ENCODE results near the gene FAM174C.
"Not testable (repeated sequence)": the region's sequence is repeated elsewhere in the genome, so short reads cannot be mapped to it uniquely, and the experiment has no call there.

Gene FAM174C

DNA sequence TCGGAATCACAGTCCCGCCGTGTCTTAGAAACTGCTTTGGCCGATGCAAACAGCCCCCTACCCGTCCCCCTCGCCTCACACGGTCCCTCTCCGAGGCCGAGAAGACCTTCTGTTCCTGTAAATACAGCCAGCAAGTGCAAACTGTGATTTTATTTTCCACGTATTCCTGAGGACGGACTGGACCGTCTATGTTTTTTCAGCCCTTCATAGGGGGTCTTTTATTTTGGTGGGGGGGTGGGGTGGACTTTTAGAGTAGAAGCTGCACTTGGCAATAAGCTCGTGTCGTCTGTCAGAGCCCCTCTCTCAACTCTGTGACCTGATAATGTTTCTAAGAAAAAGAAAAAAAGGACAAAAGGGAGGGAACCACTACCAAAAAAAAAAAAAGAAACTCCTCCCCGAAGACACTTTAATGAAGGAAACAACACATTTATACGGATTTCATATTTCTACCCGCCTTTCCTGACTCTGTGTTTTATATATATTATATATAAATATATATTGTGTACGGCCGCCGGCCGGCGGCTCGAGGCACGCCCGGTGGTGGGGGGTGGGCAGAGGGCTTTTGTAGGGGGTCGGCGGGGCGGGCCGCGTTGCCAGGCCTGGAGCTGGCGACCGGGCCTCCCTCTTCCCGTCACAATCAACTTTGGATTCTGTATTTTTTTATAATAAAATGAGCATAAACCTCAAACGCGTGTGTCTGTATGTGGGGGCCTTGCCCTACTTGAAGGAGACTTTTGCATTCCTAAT is 25.6 kb downstream of the FAM174C start:
- DNase-seq (ENCODE audit: low spot score), result no peak

DNA sequence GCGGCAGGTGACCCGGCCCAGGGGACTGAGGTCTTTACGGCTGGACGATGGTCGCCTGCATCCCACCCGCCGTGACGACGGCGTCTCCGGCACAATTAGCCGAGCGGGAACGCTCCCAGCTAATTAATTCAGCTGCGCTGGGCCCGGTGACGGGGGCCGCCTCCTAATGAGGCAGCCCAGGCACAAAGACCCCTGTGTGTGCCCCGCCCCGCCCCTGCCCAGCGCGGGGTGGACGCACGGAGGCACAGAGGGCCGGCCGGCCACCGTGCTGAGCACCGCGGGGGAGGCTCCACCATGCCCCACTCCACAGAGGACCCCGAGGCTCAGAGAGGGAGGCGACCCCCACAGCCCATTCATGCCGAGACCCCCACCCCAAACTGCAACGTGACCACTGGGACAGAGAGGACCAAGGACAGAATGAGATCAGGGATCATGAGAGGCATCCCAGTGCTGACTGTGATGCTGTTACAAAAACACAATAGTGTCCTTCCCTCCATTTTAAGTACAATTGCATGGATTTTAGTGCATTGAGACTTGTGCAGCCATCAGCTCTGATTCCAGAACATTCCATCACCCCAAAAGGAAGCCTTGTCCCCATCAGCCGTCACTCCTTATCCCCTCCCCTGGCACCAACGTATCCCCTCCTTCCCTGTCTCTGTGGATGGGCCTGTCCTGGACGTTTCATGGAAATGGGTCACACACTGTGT is 27.4 kb downstream of the FAM174C start:
- no peak for DNase-seq (ENCODE audit: low spot score)

DNA sequence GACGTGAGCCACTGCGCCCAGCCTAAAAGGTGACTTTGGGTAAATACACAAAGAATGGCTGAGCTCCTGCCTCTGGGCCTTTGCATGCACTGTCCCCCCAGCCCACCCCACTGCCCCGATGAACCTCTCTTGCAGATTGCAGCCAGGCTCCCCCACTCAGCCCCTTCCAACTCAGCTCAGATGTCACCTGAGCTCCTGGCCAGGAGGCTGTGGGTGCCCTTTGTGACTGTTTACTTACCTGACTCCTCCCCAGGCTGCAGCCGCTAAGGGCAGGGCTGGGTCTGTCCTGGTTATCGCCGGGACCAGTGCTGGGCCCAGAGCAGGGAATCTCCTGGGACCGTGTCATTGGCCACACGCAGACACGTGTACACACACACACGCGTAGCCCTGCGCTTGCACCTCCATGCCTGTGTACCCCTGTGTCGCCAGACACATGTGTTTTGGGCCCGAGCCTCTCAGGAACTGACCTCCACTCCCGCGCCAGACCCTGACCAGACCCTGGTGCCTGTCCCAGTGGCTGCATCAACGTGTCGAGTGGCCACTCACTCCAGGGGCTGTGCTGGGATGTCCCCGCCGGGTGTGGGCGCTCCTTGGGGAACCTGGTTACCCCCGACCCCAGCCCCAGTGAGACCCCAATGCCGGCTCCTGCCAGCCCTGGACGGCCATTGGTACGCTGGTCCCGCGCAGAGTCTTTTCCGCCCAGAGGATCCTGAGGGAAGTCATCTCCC is 29.0 kb downstream of the FAM174C start:
- no peak for DNase-seq (ENCODE audit: low spot score)

DNA sequence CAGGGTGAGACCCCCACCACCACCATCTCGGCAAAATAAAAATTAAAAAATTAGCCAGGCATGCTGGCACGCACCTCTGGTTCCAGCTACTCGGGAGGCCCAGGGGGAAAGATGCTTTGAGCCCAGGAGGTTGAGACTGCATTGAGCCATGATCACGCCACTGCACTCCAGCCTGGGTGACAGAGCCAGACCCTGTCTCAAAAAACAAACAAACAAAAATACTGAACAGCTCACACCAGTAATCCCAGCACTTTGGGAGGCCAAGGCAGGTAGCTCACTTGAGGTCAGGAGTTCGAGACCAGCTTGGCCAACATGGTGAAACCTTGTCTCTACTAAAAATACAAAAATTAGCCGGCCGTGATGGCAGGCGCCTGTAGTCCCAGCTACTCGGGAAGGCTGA is 30.0 kb downstream of the FAM174C start:
- not testable (repeated sequence) for DNase-seq (ENCODE audit: low spot score)

DNA sequence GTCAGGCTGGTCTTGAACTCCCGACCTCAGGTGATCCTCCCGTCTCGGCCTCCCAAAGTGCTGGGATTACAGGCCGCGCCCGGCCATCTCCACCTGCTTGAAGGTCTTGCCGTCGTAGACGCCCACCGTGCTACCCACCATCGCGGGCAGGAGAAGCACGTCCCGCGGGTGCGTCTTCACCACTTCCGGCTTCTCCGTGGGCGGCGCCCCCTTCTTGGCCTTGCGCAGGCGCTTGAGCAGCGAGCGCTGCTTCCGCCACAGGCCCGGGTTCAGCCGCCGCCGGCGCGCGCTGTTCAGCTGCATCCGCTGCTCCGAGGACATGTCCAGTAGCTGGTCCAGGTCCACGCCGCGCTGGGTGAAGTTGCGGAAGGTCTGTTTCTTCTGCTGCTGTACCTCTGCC is 32.0 kb downstream of the FAM174C start:
- no peak for DNase-seq (ENCODE audit: low spot score)

DNA sequence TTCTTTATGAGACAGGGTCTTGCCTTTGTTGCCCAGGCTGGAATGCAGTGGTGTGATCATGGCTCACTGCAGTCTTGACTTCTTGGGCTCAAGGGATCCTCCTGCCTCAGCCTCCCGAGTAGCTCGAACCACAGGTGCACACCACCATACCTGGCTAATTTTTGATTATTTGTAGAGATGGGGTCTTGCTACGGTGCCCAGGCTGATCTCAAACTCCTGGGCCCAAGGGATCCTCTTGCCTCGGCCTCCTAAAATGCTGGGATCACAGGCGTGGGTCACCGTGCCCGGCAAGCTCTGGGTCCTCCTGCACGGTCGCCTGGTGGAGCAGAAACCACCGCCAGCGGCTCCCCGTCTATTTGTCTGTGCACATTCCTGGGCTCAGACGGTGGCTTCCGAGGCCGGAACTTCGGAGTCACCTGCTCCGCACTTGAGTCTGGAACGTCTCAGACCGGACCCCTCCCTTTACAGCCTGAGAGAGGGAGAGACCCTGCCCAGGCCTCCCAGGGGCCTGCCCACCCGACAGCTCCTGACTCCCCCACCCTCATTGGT is 32.5 kb downstream of the FAM174C start:
- no peak for DNase-seq (ENCODE audit: low spot score)

DNA sequence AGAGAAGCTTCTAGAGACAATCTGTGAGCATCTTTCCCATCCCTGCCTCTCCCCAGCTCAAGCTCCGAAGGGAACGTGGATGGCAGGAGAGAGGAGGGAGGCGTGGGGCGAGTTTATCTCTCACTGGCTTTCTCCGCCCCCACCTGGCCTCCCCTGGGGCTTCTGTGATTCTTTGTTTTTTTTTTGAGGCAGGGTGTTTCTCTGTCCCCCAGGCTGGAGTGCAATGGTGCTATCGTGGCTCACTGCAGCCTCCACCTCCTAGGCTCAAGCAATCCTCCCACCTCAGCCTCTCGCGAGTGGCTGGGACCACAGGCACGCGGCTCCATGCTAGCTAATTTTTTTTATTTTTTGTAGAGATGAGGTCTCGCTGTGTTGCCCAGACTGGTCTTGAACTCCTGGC is 33.4 kb downstream of the FAM174C start:
- DNase-seq (ENCODE audit: low spot score), result no peak

DNA sequence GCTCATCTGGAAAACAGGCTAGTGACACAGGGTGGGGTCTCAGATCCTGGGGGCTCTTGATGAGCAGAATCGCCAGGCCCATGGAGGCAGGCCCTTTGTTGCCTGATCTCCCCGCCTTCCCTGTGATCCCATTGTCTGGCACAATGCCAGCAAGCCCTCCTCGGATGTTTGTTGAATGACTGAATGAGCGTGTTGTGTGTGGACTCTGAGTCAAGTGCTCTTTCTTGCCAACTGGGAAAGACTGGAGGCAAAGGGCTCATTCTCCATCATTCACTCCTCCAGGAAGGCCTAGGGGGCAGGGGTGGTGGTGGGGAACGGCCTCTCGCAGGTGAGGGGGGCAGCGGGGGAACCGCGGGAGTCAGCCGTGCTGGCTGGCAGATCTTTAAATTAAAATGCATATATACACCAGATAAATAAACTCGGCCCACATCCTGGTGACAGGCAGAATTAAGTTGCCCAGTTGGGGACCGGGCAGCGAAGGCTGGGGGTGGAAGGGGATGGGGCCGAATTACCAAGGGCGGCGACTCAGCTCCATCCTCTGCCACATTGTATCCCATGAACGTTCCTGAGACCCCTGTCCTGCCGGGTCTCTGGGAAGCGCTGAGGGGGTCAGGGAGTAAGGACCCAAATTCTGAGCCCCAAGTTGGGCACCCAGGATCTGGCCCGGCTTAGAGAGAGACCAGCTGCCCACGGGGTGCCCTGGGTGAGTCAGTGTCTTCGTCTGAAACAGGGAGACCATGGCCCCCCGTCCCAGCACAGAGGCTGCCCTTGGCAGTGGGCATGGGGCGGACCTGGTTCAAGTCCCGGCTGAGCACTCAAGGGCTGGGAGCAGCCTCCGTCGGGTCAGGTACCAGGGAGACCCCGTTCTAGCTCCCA is 34.9 kb downstream of the FAM174C start:
- no peak for DNase-seq (ENCODE audit: low spot score)

DNA sequence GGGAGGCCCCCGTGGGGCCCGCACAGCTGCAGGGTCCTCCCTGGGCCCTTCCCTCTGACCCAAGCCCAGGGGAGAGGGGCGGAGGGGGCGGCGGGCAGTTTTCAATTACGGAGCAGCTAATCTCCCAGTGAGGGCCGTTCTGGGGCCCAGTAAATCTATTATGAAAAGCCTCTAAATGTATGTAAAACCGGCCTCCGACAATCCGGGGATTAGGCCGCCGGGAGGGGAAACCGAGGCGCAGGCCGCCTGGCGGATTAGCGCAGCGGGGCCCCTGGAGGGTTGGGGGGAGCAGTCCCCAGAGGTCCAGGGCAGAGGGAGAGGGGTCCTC is 35.5 kb downstream of the FAM174C start:
- DNase-seq (ENCODE audit: low spot score), result no peak

DNA sequence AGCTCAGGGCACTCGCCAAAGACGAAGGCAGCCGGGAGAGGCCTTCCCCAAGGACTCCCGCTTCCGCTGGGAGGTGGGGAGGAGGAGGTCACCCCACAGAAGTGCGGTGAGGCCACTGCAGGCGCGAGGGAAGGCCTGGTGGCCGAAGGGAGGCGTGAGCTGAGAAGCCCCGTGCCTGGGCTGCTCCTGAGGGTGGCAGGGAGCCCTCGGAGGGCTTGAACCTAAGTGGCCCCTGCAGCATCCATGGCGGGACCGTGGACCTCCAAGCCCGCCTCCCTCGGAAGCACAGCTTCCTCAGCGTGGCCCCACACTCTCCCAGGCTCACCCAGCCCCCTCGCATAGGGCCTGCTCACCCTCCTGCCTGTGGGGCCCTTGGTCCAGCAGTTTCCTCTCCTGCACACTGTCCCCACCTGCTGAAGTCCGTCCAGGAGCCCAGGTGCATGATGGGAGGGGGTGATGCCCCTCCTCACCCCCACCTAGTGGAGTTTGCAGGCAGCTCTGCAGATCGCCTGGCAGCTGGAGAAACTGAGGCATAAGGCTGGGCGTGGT is 36.3 kb downstream of the FAM174C start:
- DNase-seq (ENCODE audit: low spot score), result no peak

DNA sequence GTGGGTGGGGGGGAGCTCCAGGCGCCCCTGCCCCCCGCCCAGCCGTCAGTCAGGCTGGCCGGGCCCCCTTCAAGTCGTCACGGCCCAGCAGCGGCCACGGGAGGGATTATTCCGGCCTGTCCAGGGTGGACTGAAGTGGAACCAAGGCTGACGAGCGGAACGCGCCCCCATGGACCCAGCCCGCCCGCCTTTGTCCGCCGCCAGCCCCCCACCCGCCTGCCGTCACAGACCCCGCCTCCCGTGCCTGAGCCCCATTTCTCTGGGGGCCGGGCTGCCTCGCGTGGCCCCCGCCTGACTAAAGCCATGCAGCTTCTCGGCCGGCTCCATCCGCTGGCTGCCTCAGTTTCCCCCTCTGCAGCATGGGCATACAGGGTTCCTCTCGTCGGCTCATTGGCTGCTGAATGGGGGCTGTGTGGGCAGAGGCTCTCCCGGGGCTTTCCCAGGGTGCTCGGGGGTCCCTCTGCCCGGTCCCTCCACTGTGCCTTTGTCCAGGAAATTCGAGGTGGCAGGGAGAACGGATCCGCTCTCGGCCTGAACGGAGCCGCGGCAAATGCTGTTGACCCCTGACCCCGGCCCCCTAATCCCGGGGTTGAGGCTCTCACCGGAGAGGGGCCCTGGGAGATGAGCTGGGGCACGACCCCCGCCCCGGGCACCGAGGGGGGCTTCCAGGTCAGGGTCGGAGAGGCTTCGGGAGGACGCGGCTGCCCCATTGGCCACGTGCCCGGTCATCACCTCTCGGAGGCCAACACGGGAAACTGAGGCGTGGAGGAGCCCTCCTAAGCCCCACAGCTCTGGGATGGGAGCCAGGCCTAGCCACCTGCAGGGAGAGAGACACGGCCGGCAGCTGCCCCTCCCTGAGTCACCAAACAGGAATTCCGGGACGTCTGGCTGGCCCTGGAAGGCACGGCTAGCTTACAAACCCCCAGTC is 37.7 kb downstream of the FAM174C start:
- peak; percentile 77 for DNase-seq (ENCODE audit: low spot score)

DNA sequence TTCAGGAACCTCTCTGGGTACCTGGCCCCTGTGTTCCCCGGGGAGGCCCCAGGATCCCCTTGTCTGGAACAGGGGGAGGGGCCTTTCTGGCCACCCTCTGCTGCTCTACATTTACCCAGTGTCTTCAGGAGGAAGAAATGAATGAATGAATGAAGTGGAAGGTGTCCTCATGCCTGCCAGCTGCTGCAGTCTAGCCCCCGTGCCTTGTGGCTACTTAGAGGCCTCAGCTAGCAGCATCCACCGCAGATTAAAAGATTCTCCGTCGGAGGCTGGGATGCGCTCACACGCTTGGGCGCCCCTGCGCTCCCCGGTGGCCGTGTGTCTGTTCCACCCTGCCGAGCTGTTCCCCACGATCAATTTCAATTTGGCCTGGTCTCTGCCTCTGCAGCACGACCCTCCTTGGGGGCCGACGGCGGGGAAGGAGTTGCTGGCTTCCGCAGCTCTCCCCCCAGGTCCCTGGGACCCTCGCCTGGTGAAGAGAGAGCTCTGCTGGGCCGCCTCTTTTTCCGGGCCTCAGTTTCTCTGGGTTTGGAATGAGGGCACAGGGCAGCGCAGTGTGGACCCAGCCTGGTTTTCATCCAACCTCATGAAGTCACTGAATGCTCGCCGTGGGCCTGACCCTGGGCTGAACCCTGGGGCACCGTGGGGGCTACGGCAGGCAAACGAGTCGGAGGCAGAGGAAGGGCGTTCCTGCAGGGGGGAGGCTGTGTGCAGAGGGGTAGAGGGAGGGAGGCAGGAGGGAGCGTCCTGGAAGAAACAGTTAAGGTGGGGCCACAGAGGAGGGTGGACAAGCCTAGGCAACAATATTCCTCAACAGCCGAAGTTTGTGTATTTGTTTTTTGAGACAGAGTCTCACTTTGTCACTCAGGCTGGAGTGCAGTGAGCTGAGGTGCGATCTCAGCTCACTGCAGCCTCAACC is 38.6 kb downstream of the FAM174C start:
- no peak for DNase-seq (ENCODE audit: low spot score)

DNA sequence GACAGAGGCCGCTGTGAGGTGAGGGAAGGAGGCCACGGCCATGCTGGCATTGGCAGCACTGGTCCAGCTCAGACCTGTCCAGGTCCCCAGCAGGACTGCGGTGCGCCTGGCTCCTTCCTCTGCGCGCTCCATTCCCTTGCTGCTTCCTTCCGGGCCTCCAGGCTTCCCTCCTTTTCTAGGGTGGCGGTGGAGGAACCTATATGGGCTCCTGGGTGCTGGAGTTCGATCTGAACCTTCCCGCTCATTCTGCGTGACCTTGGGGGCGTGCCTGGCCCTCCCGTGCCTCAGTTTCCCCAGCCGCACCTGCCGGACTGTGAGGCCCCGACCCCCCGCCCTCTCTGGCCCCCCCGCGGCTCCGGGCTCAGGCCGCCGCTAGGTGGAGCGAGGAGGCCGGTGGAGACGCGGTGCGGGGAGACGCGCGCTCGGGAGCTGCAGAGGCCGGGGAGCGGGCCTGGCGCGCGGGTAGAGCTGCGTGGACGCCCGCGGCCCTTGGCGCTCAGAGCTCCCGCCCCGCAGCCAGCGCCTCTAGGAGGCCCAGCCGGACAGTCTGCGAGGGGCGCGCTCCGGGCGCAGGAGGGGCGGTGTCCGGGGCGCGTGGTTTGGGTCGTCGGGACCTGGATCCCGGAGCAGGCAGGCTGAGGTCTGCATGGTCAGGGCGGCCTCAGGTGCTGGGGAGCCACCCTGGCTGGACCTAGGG is 40.3 kb downstream of the FAM174C start:
- DNase-seq (ENCODE audit: low spot score), result peak; percentile 92

DNA sequence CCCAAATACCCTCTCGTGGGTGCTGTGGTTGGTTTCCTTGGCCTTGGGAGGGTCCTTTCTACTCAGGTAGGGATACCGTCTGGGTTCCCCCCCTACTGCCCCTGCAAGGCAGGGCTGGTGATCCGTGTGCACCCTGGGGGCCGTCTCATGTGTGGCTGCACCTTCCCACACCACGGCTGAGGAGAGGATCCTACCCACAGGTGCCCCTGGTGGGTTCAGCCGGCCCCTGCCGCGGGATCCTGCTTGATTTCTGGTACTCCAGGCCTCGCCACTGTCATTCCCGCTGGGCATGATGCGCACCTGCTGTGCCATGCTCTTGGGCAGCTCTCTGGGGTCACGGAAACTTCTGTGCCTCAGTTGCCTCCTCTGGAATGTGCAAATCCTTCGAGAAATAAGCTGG is 41.1 kb downstream of the FAM174C start:
- no peak for DNase-seq (ENCODE audit: low spot score)

DNA sequence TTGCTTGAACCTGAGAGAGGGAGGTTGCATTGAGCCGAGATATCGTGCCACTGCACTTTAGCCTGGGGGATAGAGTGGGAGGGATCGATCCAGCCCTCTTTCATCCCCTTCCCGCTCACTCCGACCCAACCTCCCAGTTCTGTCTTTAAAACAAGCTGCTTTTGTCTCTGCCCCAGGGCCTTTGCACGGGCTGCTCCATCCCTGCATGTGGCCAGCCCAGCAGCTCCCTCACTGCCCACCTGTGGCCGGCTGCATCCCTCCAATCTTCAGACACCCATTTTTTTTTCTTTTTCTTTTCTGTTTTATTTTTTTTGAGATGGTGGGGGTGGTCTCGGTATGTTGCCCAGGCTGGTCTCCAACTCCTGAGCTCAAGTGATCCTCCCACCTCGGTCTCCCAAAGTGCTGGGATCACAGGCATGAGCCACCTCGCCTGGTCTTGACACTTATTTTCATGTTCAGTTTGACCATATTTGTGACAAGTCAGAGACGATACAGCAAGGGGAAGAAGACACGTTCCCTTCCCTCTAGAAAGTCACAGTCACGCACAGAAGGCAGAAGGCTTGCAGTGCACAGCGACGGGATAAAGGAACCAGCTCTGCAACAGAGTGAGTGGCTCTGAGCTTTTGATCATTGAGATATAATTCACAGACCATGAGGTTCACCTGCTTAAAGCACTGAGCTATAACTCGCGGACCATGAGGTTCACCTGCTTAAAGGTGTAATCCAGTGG is 42.1 kb downstream of the FAM174C start:
- no peak for DNase-seq (ENCODE audit: low spot score)

DNA sequence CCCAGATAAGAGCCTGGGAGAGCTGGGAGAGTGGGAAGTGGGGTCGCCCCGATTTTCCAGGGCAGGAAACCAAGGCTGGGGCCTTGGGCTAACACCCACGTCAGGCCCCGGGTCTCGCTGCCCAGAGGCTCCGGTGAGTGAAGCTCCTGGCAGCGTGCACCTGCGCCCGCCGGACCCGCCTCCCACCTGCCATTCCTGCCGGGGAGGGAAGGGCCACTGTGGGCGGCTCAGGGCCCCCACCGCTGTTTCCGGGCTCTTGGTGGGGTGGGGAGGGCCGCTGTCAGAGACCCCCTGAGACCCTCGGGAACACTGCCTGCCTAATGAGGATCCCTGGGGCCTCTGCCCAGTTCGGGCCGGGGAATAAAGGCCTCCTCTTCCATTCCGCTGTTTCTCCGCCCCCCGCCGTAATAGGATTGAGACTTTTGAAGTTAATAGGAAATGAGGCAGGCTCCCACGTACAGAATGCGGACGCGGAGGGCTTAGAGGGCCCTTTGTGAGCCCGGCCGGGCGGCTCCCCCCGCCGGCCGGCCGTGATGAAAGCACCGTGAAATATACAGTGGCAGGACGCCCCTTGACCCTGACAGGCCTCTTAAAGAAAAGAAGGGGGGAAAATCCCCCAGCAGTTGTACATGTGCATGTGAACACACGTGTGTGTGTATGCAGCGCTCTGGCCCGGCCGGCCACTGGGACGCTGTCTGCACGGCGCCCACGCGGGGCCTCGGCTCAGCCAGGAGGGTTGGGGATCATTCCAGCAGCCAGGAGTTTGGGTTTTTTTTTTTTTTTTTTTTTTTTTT is 43.5 kb downstream of the FAM174C start:
- no peak for DNase-seq (ENCODE audit: low spot score)

DNA sequence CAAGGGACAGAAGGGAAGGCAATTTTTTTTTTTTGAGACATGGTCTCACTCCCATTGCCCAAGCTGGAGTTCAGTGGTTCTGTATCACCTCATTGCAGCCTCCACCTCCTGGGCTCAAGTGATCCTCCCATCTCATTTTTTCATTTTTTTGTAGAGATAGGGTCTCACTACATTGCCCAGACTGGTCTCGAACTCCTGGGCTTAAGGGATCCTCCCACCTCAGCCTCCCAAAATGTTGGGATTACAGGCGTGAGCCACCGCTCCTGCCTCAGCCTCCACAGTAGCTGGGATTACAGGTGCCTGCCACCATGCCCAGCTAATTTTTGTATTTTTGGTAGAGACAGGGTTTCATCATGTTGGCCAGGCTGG is 44.9 kb downstream of the FAM174C start:
- DNase-seq (ENCODE audit: low spot score), result not testable (repeated sequence)
